Right atrium auricular region (tissue), 2 donors: ENCODE measurements around the gene CASP9. TPM values are rescaled to one million over a fixed set of nuclear protein-coding genes. Genes with fewer than 3 reads are reported as not detected.
"Not testable (repeated sequence)": the region's sequence is repeated elsewhere in the genome, so short reads cannot be mapped to it uniquely, and the experiment has no call there.

Source experiments
- DNase-seq: peaks from one replicate; pipeline ENCODE4 v3.0.0-alpha.2; 2019; ENCODE audit warnings: low spot score
- H3K27ac ChIP-seq, 2 donors: fragments of 200-600 bp; sonication (generic); 1 replicate in 1 of 2; 2 replicates in 1 of 2; pipeline ENCODE4 v1.5.1; 2016 to 2019
- H3K27me3 ChIP-seq, 2 donors: fragments of 200-600 bp; sonication (generic); one replicate each; pipeline versions ENCODE4 v1.5.1 to v1.6.0; 2017 to 2019
- H3K36me3 ChIP-seq: fragments of 200-600 bp; sonication (generic); one replicate; pipeline ENCODE4 v1.5.1; 2016
- H3K4me1 ChIP-seq, 2 donors: fragments of 200-600 bp; sonication (generic); one replicate each; pipeline versions ENCODE4 v1.5.1 to v1.6.0; 2017 to 2019
- H3K4me3 ChIP-seq, 2 donors: fragments of 200-600 bp; sonication (generic); 1 replicate in 1 of 2; 2 replicates in 1 of 2; pipeline ENCODE4 v1.5.1; 2017 to 2019; ENCODE audit warnings: mild to moderate bottlenecking in 1 of 2, moderate library complexity in 1 of 2
- H3K9me3 ChIP-seq, 2 donors: fragments of 200-600 bp; sonication (generic); one replicate each; pipeline ENCODE4 v1.5.1; 2019
- total RNA-seq, 2 donors: library from RNA; depleted of rRNA; stranded (reverse); fragments of >200 nt; gene quantifications; one replicate each; pipeline ENCODE4 v1.1.0, GENCODE V29; 2016
- TF ChIP-seq, protein P1 (sequence below), 2 donors: fragments of 200-600 bp; sonication (generic); IDR thresholded peaks; one replicate each; pipeline ENCODE4 v1.5.1; 2019; ENCODE audit warnings: antibody characterized with exemption in 2 of 2

Gene CASP9
- total RNA-seq, 2 donors from 2014 or later: 6.8 to 11.9 TPM

GRCh38 chr1:15489052-15489736 lies 34.8 kb downstream of the CASP9 start:
- Histone ChIP-seq H3K27me3 (no peaks in the 10 kb centered on the region), H3K27ac (peak overlapping the region in 1 of 2 donors; percentile 57), H3K4me3 (no peak overlapping the region), H3K4me1 (no peaks in the 10 kb centered on the region), H3K36me3 (peaks cover 13% of the 10 kb centered on the region), H3K9me3 (no peaks in the 10 kb centered on the region)
- no peak for DNase-seq
- TF ChIP-seq, protein P1, sequence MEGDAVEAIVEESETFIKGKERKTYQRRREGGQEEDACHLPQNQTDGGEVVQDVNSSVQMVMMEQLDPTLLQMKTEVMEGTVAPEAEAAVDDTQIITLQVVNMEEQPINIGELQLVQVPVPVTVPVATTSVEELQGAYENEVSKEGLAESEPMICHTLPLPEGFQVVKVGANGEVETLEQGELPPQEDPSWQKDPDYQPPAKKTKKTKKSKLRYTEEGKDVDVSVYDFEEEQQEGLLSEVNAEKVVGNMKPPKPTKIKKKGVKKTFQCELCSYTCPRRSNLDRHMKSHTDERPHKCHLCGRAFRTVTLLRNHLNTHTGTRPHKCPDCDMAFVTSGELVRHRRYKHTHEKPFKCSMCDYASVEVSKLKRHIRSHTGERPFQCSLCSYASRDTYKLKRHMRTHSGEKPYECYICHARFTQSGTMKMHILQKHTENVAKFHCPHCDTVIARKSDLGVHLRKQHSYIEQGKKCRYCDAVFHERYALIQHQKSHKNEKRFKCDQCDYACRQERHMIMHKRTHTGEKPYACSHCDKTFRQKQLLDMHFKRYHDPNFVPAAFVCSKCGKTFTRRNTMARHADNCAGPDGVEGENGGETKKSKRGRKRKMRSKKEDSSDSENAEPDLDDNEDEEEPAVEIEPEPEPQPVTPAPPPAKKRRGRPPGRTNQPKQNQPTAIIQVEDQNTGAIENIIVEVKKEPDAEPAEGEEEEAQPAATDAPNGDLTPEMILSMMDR (IDR thresholded peaks at IDR 0.05): no peak

GRCh38 chr1:15488371-15488770 lies 35.6 kb downstream of the CASP9 start:
- Histone ChIP-seq H3K4me3 (no peak overlapping the region), H3K36me3 (peaks cover 5% of the 10 kb centered on the region), H3K4me1 (no peaks in the 10 kb centered on the region), H3K9me3 (no peaks in the 10 kb centered on the region), H3K27me3 (no peaks in the 10 kb centered on the region), H3K27ac (no peak overlapping the region)
- TF ChIP-seq, protein P1 (IDR thresholded peaks at IDR 0.05): no peak
- no peak for DNase-seq

- not testable (repeated sequence) for H3K9me3 ChIP-seq, H3K4me1 ChIP-seq, H3K27me3 ChIP-seq, DNase-seq, H3K36me3 ChIP-seq, H3K4me3 ChIP-seq, H3K27ac ChIP-seq
These were observed 37.0 kb downstream of the CASP9 start for GRCh38 chr1:15486844-15487610.

GRCh38 chr1:15485636-15486035 lies 38.4 kb downstream of the CASP9 start:
- no peak overlapping the region for H3K4me3 ChIP-seq
- H3K27me3 ChIP-seq: no peaks in the 10 kb centered on the region
- H3K9me3 ChIP-seq: no peaks in the 10 kb centered on the region
- DNase-seq: no peak
- no peaks in the 10 kb centered on the region for H3K4me1 ChIP-seq
- no peaks in the 10 kb centered on the region for H3K36me3 ChIP-seq
- no peak overlapping the region for H3K27ac ChIP-seq
- TF ChIP-seq, protein P1 (IDR thresholded peaks at IDR 0.05): no peak

DNA sequence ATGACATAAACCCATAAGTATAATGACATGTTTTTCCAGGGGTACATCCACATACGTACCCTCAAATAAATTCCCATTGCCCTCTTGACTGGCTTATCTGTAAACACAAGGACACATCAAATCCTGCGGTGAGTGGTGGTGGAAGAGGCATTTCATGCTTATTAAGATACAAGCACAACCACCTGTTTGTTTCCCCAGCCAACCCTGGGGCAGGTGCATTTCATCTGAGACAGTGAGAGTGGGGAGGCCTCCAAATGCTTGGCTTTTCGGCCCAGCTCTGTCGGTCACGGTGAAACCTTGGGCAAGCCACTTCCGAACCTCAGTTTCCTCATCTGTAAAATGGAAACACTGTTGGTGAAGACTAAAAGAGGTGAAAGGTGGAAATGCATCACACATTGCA lies 39.6 kb downstream of the CASP9 start:
- not testable (repeated sequence) for DNase-seq, H3K36me3 ChIP-seq, H3K4me3 ChIP-seq, H3K4me1 ChIP-seq, H3K27ac ChIP-seq, H3K9me3 ChIP-seq, H3K27me3 ChIP-seq

DNA sequence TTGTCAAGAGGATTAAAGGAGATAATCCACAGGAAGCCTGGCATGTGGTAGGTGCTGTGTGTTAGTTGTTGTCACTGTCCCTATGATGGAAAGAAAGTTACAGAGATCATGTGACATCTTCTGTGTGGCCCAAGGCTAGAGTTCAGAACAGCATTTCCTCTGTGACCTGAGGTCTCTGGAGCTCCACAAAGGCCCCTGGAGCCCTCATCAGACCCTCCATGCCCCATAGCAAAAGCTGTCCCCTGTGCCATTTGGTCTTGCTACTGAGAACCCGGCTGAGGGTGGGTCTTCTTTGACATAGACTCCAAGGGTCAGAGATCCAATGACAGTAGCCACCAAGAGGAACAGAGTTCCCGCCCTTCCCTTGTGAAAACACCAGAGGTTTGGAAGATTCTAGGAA lies 40.0 kb downstream of the CASP9 start:
- TF ChIP-seq, protein P1 (IDR thresholded peaks at IDR 0.05): no peak
- H3K4me1 ChIP-seq: no peaks in the 10 kb centered on the region
- H3K9me3 ChIP-seq: no peaks in the 10 kb centered on the region
- H3K4me3 ChIP-seq: no peak overlapping the region
- DNase-seq: no peak
- no peaks in the 10 kb centered on the region for H3K36me3 ChIP-seq
- no peaks in the 10 kb centered on the region for H3K27me3 ChIP-seq
- H3K27ac ChIP-seq: no peak overlapping the region

DNA sequence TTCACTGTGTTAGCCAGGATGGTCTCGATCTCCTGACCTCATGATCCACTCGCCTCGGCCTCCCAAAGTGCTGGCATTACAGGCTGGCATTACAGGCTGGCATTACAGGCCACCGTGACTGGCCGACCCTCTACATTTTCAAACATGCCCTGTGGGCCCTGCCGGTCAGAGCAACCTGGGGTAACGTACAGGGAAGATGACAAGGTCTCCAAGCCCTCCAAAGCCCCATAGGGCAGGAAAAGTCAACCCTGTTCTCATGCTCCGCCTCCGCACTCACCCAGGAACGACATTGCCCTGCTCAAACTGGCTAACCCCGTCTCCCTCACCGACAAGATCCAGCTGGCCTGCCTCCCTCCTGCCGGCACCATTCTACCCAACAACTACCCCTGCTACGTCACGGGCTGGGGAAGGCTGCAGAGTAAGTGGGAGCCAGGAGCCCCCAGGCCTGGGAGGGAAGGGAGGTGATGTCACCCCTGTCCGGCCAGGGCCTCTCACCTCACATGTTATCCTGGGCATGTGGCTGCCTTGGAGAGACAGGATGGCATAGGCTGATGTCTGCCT lies 41.0 kb downstream of the CASP9 start:
- H3K4me3 ChIP-seq, H3K27ac ChIP-seq, H3K4me1 ChIP-seq, H3K9me3 ChIP-seq, H3K27me3 ChIP-seq, DNase-seq, H3K36me3 ChIP-seq: not testable (repeated sequence)

DNA sequence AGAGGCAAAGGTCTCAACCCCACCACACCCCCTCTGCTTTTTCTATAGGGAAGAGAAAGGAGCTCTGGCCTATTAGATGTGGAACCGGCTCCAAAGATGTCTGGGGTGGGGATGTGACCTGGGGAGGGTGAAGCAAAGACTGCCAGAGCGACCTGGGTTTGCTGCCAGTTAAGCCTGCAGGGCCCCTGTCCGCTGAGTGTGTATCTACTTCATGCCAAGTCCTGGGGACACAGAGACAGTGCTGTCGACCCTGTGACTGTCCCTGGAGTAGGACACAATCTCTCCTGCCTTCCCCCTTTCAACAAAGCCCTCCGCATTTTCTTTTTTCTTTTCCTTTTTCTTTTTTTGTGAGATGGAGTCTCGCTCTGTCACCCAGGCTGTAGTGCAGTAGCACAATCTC lies 41.6 kb downstream of the CASP9 start:
- not testable (repeated sequence) for DNase-seq, H3K36me3 ChIP-seq, H3K27me3 ChIP-seq, H3K27ac ChIP-seq, H3K4me1 ChIP-seq, H3K9me3 ChIP-seq, H3K4me3 ChIP-seq
